CD4-positive, alpha-beta T cell treated with Interferon gamma for 1 hour (primary cell): ENCODE data around the gene CES2.
"Not testable (repeated sequence)": the region's sequence is repeated elsewhere in the genome, so short reads cannot be mapped to it uniquely, and the experiment has no call there.

Experiments used
- DNase-seq: peaks from one replicate; pipeline ENCODE4 v3.0.0-alpha.2; 2020

CES2 gene

GRCh38 chr16:66955363-66956153 lies 20.2 kb downstream of the CES2 start:
- DNase-seq: not testable (repeated sequence)

- not testable (repeated sequence) for DNase-seq
Measured at GRCh38 chr16:66956154-66956457, 20.8 kb downstream of the CES2 start.

GRCh38 chr16:66958857-66959703 lies 23.8 kb downstream of the CES2 start:
- no peak for DNase-seq

GRCh38 chr16:66959704-66960161 lies 24.4 kb downstream of the CES2 start:
- DNase-seq: peak; percentile 4

GRCh38 chr16:66960270-66960669 lies 25.0 kb downstream of the CES2 start:
- no peak for DNase-seq

- DNase-seq: peak; percentile 47
Measured at GRCh38 chr16:66961065-66961744, 25.9 kb downstream of the CES2 start, which contains the start of gene CES3. Gene CES3 (plus strand): TSS chr16:66961266. CDS start chr16:66961308, 42 bp downstream.

GRCh38 chr16:66961914-66962313 lies 26.6 kb downstream of the CES2 start:
- DNase-seq: no peak

GRCh38 chr16:66964049-66964448 lies 28.7 kb downstream of the CES2 start:
- DNase-seq: no peak

- DNase-seq: no peak
Measured at GRCh38 chr16:66968847-66969246, 33.5 kb downstream of the CES2 start.

- DNase-seq: no peak
Measured at GRCh38 chr16:66970775-66971720, 35.7 kb downstream of the CES2 start.

GRCh38 chr16:66972983-66973382 lies 37.7 kb downstream of the CES2 start:
- DNase-seq: no peak

GRCh38 chr16:66973716-66974115 lies 38.4 kb downstream of the CES2 start:
- no peak for DNase-seq

- not testable (repeated sequence) for DNase-seq
Measured at GRCh38 chr16:66974156-66974931, 39.0 kb downstream of the CES2 start.

- peak; percentile 50 for DNase-seq
Measured at GRCh38 chr16:66974932-66975246, 39.6 kb downstream of the CES2 start.

- no peak for DNase-seq
Measured at GRCh38 chr16:66975302-66975893, 40.1 kb downstream of the CES2 start.

GRCh38 chr16:66976746-66977145 lies 41.4 kb downstream of the CES2 start:
- no peak for DNase-seq

- DNase-seq: peak; percentile 80
Measured at GRCh38 chr16:66977341-66978113, 42.2 kb downstream of the CES2 start.

- DNase-seq: no peak
Measured at GRCh38 chr16:66979011-66979717, 43.8 kb downstream of the CES2 start.

- DNase-seq: no peak
Measured at GRCh38 chr16:66983033-66983432, 47.7 kb downstream of the CES2 start.

GRCh38 chr16:66984892-66985311 lies 49.6 kb downstream of the CES2 start:
- no peak for DNase-seq
